PC-3 (cell line): ENCODE data around the gene CACNA1B. TPM values are rescaled to one million over a fixed set of nuclear protein-coding genes. Genes with fewer than 3 reads are reported as not detected.

Experiments used
- ATAC-seq: fragments of 200-7000 bp; cut with Tn5 transposase; 2 replicates; pipeline ENCODE4 v1.9.1; 2020; ENCODE audit warnings: mild to moderate bottlenecking, moderate library complexity
- BruUV-seq: library from RNA; stranded (reverse); fragments of 400-500 nt; replicated peaks from 2 replicates; lab custom pipeline; 2021; lab: Mats Ljungman, UMichigan
- CTCF ChIA-PET: fragments of 300-600 bp; sonication (Branson Sonifier 250); formaldehyde crosslinking; loops from one replicate; lab custom pipeline; 2022; ENCODE audit warnings: antibody characterized with exemption; lab: Charles Lee
- POLR2A ChIA-PET: fragments of 300-600 bp; sonication (Branson Sonifier 250); formaldehyde crosslinking; loops from one replicate; lab custom pipeline; 2022; ENCODE audit warnings: antibody characterized with exemption; ENCODE audit not compliant: unreplicated experiment; lab: Charles Lee
- DNase-seq: peaks from one replicate; pipeline ENCODE4 v3.0.0-alpha.2; 2015
- H2AFZ ChIP-seq: fragments of 300-600 bp; sonication (generic); 2 replicates; pipeline ENCODE4 v1.6.0; 2016; ENCODE audit warnings: antibody characterized with exemption, low read length
- H3F3A ChIP-seq: fragments of 300-600 bp; sonication (generic); one replicate; pipeline ENCODE4 v1.6.0; 2017; ENCODE audit warnings: antibody characterized with exemption, low read length, control low read depth, mild to moderate bottlenecking; ENCODE audit not compliant: unreplicated experiment
- H3K27ac ChIP-seq: fragments of 300-600 bp; sonication (generic); 2 replicates; pipeline ENCODE4 v1.5.1; 2016; ENCODE audit warnings: mild to moderate bottlenecking, low read length
- H3K27me3 ChIP-seq: fragments of 300-600 bp; sonication (generic); 2 replicates; pipeline ENCODE4 v1.6.1; 2016; ENCODE audit warnings: low read length, mixed read lengths
- H3K36me3 ChIP-seq: fragments of 300-600 bp; sonication (generic); 2 replicates; pipeline ENCODE4 v1.6.1; 2016; ENCODE audit warnings: low read depth, mixed run types, low read length, mixed read lengths
- H3K4me1 ChIP-seq: fragments of 300-600 bp; sonication (generic); 2 replicates; pipeline ENCODE4 v1.5.1; 2016; ENCODE audit warnings: low read length; ENCODE audit not compliant: insufficient read depth
- H3K4me2 ChIP-seq: fragments of 300-600 bp; sonication (generic); 2 replicates; pipeline ENCODE4 v1.6.0; 2016; ENCODE audit warnings: low read length
- H3K4me3 ChIP-seq: fragments of 300-600 bp; sonication (generic); 2 replicates; pipeline ENCODE4 v1.5.1; 2016; ENCODE audit warnings: mild to moderate bottlenecking, low read length, mixed read lengths
- H3K79me2 ChIP-seq: fragments of 300-600 bp; sonication (generic); 2 replicates; pipeline ENCODE4 v1.6.1; 2017; ENCODE audit warnings: low read length, mixed read lengths
- H3K9ac ChIP-seq: fragments of 300-600 bp; sonication (generic); 2 replicates; pipeline ENCODE4 v1.6.0; 2016; ENCODE audit warnings: mild to moderate bottlenecking, low read length
- H3K9me2 ChIP-seq: fragments of 300-600 bp; sonication (generic); replicated peaks from 2 replicates; pipeline ENCODE4 v1.6.1; 2016; ENCODE audit warnings: mixed run types, low read length, mixed read lengths
- H3K9me3 ChIP-seq: fragments of 300-600 bp; sonication (generic); 2 replicates; pipeline ENCODE4 v1.6.1; 2016; ENCODE audit warnings: low read length, mixed read lengths
- H4K20me1 ChIP-seq: fragments of 300-600 bp; sonication (generic); 2 replicates; pipeline ENCODE4 v1.6.1; 2016; ENCODE audit warnings: low read length, mixed read lengths
- EZH2 ChIP-seq: fragments of 300-600 bp; sonication (generic); IDR thresholded peaks from one replicate; pipeline ENCODE4 v1.6.1; 2017; ENCODE audit warnings: antibody characterized with exemption, mild to moderate bottlenecking, low read length; ENCODE audit not compliant: unreplicated experiment
- EZH2phosphoT487 ChIP-seq: fragments of 300-600 bp; sonication (generic); IDR thresholded peaks from 2 replicates; pipeline ENCODE4 v1.6.1; 2018; ENCODE audit warnings: mild to moderate bottlenecking, antibody characterized with exemption, low read length, borderline replicate concordance
- intact Hi-C: fragments of 100-400 bp; cut with micrococcal nuclease; formaldehyde crosslinking; loops from 2 replicates; pipeline ENCODE4 v1.9.0; 2023
- total RNA-seq: library from RNA; depleted of rRNA; stranded (reverse); fragments of >200 nt; gene quantifications from 2 replicates; pipeline ENCODE4 v1.2.3, GENCODE V29; 2014
- TF ChIP-seq, protein P1 (sequence below): fragments of 300-600 bp; sonication (generic); conservative IDR thresholded peaks from 2 replicates; pipeline ENCODE4 v1.5.1; 2017; ENCODE audit warnings: antibody characterized with exemption, low read depth, mild to moderate bottlenecking, low read length

CACNA1B gene
- total RNA-seq, 1 experiment from 2014 or later: not detected

DNA sequence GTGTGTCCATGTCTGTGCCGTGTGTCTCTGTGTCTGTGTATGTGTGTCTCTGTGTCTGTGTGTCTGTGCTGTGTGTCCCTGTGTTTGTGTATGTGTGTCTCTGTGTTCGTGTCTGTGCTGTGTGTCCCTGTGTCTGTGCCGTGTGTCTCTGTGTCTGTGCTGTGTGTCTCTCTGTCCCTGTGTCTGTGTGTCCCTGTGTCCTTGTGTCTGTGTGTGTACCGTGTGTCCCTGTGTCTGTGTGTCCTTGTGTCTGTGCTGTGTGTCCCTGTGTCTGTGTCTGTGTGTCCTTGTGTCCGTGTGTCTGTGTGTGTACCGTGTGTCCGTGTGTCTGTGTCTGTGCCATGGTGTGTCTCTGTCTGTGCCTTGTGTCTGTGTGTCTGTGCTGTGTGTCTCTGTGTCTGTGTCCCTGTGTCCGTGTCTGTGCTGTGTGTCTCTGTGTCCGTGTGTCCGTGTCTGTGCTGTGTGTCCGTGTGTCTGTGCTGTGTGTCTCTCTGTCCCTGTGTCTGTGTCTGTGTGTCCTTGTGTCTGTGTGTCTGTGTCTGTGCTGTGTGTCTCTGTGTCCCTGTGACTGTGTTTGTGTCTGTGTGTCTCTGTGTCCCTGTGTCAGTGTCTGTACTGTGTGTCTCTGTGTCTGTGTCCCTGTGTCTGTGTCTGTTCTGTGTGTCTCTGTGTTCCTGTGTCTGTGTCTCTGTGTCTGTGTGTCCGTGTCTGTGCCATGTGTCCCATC, 23.2 kb downstream of the CACNA1B start:
- Histone ChIP-seq H3K27me3 (peaks cover 46% of the 10 kb centered on the region), H3K79me2 (no peaks in the 10 kb centered on the region), H3K9me2 (no peaks in the 10 kb centered on the region), H3K9me3 (no peaks in the 10 kb centered on the region), H3K36me3 (no peaks in the 10 kb centered on the region), H4K20me1 (no peaks in the 10 kb centered on the region), H2AFZ (no peak overlapping the region), H3F3A (no peaks in the 10 kb centered on the region), H3K4me1 (no peaks in the 10 kb centered on the region), H3K4me2 (no peak overlapping the region), H3K9ac (no peak overlapping the region), H3K4me3 (no peak overlapping the region), H3K27ac (no peak overlapping the region)
- ATAC-seq (no peak), DNase-seq (no peak)
- intact Hi-C loops: no loop called here
- POLR2A ChIA-PET: no interaction called here
- CTCF ChIA-PET: no interaction called here
- no TSS peak for BruUV-seq
- TF ChIP-seq, protein P1, sequence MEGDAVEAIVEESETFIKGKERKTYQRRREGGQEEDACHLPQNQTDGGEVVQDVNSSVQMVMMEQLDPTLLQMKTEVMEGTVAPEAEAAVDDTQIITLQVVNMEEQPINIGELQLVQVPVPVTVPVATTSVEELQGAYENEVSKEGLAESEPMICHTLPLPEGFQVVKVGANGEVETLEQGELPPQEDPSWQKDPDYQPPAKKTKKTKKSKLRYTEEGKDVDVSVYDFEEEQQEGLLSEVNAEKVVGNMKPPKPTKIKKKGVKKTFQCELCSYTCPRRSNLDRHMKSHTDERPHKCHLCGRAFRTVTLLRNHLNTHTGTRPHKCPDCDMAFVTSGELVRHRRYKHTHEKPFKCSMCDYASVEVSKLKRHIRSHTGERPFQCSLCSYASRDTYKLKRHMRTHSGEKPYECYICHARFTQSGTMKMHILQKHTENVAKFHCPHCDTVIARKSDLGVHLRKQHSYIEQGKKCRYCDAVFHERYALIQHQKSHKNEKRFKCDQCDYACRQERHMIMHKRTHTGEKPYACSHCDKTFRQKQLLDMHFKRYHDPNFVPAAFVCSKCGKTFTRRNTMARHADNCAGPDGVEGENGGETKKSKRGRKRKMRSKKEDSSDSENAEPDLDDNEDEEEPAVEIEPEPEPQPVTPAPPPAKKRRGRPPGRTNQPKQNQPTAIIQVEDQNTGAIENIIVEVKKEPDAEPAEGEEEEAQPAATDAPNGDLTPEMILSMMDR: no peak
- no peak for TF ChIP-seq EZH2

DNA sequence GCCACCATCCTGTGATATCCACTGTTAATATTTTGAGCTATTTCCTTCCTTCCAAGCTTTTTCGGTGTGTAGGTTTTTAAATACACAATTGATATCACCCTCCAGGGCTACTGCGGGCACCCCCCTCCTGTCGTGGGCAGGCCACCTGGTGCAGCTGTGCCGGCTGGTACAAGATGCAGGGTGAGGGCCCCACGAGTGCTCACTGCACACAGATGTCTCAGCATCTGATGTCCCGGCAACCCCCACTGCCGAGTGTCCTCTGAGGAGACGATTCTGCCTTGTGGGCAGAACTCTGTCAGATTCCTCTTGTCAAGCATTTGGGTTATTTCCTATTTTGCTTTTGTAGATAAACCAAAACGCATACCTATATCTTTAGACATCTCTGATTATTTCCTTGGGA, 25.1 kb downstream of the CACNA1B start:
- Histone ChIP-seq H3K27me3 (peaks cover 54% of the 10 kb centered on the region), H3F3A (no peaks in the 10 kb centered on the region), H3K36me3 (no peaks in the 10 kb centered on the region), H2AFZ (no peak overlapping the region), H3K9me2 (no peaks in the 10 kb centered on the region), H4K20me1 (no peaks in the 10 kb centered on the region), H3K79me2 (no peaks in the 10 kb centered on the region), H3K4me1 (no peaks in the 10 kb centered on the region), H3K9me3 (no peaks in the 10 kb centered on the region), H3K4me2 (no peak overlapping the region), H3K27ac (no peak overlapping the region), H3K4me3 (no peak overlapping the region), H3K9ac (no peak overlapping the region)
- TF ChIP-seq EZH2phosphoT487 (no peak), EZH2 (no peak)
- TF ChIP-seq, protein P1: no peak
- ATAC-seq: no peak
- no TSS peak for BruUV-seq
- intact Hi-C loops: no loop called here
- POLR2A ChIA-PET: no interaction called here
- no peak for DNase-seq
- CTCF ChIA-PET: no interaction called here

DNA sequence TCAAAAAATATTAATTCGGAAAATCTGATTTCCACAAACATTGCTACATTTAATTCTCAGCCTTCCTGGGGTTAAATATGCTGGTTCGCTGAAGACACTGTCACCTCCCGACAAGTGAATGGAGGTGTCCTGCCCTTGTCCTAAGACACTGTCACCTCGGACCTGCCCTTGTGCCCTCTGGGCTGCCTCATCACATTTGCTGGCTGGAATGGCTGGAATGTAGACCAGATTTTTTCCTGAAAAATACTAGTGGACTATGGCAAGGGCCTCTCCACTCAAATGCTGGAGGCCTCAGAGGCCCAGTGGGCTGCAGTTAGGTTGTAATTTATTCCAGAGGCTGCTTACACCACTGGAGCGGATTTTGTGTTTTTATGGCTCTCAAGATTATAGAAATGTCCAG, 28.2 kb downstream of the CACNA1B start:
- ChIA-PET CTCF (no interaction called here), POLR2A (no interaction called here)
- Histone ChIP-seq H3K4me1 (no peaks in the 10 kb centered on the region), H3K4me3 (no peak overlapping the region), H4K20me1 (no peaks in the 10 kb centered on the region), H3K9me3 (no peaks in the 10 kb centered on the region), H3F3A (no peaks in the 10 kb centered on the region), H3K36me3 (no peaks in the 10 kb centered on the region), H3K27ac (no peak overlapping the region), H3K27me3 (peaks cover 49% of the 10 kb centered on the region), H3K79me2 (no peaks in the 10 kb centered on the region), H2AFZ (no peak overlapping the region), H3K4me2 (no peak overlapping the region), H3K9ac (no peak overlapping the region), H3K9me2 (no peaks in the 10 kb centered on the region)
- BruUV-seq: no TSS peak
- intact Hi-C loops: no loop called here
- no peak for TF ChIP-seq EZH2phosphoT487
- TF ChIP-seq EZH2: no peak
- TF ChIP-seq, protein P1: no peak
- ATAC-seq (no peak), DNase-seq (no peak)
